NK-92 treated with Interleukin-12 subunit alpha and Interleukin-12 subunit beta, amount 100 ng/mL, for 24 hours (cell line): ENCODE measurements around the gene ACSL4.

ENCODE experiments used
- DNase-seq: peaks from one replicate; lab custom pipeline; 2025; lab: John Stamatoyannopoulos, UW

Gene ACSL4

DNA sequence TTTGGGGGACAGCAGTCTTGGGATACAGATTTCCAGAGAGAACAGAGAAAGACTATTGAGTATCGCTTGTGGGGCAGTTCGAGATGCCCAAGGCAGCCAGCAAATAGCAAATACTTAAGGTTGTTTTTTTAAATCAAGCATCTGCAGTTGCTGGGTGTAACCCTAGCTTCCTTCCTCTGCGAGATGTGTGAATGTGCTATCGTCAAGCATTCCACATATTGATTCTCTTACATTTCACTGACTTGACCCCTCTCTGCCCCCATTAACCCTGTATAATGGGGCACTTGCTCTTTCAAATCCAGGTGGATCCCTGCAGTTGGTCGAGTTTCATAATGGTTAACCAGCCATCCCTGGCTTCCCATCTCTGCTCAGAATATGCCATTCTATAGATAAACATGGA, 131.6 kb downstream of the ACSL4 start:
- DNase-seq, result no peak

DNA sequence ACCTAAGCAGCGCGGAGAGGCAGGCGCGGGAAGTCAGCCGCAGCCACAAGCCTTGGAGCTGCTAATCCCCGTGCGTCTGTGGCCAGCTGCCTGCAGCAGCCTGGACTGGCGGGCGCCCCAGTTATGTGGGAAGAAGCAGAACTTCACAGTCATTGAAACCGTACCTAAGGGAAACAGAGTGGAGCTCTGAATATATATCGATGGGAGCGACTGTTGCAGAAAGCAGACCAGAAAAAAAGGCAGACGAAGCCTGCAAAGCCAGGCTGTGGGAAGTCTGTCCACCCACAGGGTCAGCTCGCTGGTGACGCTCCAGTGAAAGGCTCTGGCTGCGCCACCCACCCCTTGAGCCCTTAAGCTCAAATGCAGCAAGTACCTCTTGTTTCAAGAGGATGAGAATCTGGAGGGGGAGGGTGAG, 132.8 kb downstream of the ACSL4 start:
- no peak for DNase-seq

DNA sequence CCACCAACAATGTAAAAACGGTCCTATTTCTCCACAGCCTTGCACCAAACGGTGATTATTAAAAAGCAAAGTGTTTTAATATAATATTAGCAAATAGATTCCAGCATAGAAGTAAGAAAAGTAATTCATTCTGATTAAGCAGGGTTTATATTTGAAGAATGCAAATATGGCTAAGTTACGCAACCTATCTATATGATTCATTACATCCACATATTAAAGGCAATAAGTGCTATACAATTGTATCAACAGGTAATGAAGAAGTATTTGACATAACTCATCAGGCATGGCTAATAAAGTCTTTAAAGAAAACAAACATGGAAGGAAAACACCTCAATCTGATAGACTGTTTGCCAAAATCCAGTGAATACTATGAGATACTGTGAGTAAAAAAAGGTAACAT, 137.0 kb downstream of the ACSL4 start:
- no peak for DNase-seq
